H1 (cell line): ENCODE data around the gene C2orf76. TPM values are rescaled to one million over a fixed set of nuclear protein-coding genes. Genes with fewer than 3 reads are reported as not detected.

ENCODE experiments used
- CTBP2 ChIP-seq: IDR thresholded peaks from 2 replicates; pipeline ENCODE4 v1.7.0; 2011; ENCODE audit warnings: borderline replicate concordance, mild to moderate bottlenecking, moderate library complexity, mixed read lengths, low read length; ENCODE audit not compliant: insufficient read depth, insufficient read length
- polyA plus RNA-seq, 7 experiments: library from polyadenylated mRNA; depleted of rRNA in 3 of 7; stranded (reverse) in 5 of 7; unstranded in 2 of 7; fragments of >200 nt in 5 of 7; fragments of 200-250 nt in 2 of 7; gene quantifications; 1 replicate in 5 of 7; 2 replicates in 1 of 7; 4 replicates in 1 of 7; pipeline versions ENCODE4 v1.2.1 to v1.2.3, GENCODE V29; 2011 to 2013; ENCODE audit warnings: missing spikeins in 2 of 7, mixed read lengths in 2 of 7
- total RNA-seq: library from RNA; stranded (reverse); fragmentation: NEBNext Ultra II Directional; extraction: Animal tissue kit (Norgen Biotek cat#: 25700); gene quantifications from 2 replicates; pipeline ENCODE4 v1.2.1, GENCODE V29; 2021
- TF ChIP-seq, protein P1 (sequence below): fragments of 300-600 bp; sonication (generic); IDR thresholded peaks from 2 replicates; pipeline ENCODE4 v1.7.1; 2012; ENCODE audit warnings: low read length, moderate library complexity, mild to moderate bottlenecking, inconsistent platforms; ENCODE audit not compliant: insufficient replicate concordance

C2orf76 gene
- total and polyA plus RNA-seq, 2 of the 8 experiments (the other 6 are each of a cell fraction or from before 2014, with no cell fraction given), result 4.4 to 5.0 TPM

DNA sequence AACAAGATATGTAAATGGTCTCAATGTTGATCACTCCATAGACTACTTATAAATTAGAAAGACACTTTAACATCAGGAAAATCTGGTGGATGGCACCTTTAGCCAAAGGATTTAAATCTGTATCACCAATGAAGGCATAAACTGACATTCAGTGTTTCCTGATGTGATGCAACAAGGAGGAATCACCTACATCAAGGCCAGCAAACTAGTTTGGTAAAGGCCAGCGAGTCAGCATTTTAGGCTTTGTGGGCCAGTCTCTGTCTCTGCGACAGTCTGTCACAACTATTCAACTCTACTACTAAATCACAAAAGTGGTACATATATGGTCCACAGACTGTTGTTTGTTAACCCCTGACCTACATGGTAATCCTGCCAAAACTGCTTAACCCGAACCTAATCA lies 33.3 kb downstream of the C2orf76 start (continued):
- TF ChIP-seq, protein P1, sequence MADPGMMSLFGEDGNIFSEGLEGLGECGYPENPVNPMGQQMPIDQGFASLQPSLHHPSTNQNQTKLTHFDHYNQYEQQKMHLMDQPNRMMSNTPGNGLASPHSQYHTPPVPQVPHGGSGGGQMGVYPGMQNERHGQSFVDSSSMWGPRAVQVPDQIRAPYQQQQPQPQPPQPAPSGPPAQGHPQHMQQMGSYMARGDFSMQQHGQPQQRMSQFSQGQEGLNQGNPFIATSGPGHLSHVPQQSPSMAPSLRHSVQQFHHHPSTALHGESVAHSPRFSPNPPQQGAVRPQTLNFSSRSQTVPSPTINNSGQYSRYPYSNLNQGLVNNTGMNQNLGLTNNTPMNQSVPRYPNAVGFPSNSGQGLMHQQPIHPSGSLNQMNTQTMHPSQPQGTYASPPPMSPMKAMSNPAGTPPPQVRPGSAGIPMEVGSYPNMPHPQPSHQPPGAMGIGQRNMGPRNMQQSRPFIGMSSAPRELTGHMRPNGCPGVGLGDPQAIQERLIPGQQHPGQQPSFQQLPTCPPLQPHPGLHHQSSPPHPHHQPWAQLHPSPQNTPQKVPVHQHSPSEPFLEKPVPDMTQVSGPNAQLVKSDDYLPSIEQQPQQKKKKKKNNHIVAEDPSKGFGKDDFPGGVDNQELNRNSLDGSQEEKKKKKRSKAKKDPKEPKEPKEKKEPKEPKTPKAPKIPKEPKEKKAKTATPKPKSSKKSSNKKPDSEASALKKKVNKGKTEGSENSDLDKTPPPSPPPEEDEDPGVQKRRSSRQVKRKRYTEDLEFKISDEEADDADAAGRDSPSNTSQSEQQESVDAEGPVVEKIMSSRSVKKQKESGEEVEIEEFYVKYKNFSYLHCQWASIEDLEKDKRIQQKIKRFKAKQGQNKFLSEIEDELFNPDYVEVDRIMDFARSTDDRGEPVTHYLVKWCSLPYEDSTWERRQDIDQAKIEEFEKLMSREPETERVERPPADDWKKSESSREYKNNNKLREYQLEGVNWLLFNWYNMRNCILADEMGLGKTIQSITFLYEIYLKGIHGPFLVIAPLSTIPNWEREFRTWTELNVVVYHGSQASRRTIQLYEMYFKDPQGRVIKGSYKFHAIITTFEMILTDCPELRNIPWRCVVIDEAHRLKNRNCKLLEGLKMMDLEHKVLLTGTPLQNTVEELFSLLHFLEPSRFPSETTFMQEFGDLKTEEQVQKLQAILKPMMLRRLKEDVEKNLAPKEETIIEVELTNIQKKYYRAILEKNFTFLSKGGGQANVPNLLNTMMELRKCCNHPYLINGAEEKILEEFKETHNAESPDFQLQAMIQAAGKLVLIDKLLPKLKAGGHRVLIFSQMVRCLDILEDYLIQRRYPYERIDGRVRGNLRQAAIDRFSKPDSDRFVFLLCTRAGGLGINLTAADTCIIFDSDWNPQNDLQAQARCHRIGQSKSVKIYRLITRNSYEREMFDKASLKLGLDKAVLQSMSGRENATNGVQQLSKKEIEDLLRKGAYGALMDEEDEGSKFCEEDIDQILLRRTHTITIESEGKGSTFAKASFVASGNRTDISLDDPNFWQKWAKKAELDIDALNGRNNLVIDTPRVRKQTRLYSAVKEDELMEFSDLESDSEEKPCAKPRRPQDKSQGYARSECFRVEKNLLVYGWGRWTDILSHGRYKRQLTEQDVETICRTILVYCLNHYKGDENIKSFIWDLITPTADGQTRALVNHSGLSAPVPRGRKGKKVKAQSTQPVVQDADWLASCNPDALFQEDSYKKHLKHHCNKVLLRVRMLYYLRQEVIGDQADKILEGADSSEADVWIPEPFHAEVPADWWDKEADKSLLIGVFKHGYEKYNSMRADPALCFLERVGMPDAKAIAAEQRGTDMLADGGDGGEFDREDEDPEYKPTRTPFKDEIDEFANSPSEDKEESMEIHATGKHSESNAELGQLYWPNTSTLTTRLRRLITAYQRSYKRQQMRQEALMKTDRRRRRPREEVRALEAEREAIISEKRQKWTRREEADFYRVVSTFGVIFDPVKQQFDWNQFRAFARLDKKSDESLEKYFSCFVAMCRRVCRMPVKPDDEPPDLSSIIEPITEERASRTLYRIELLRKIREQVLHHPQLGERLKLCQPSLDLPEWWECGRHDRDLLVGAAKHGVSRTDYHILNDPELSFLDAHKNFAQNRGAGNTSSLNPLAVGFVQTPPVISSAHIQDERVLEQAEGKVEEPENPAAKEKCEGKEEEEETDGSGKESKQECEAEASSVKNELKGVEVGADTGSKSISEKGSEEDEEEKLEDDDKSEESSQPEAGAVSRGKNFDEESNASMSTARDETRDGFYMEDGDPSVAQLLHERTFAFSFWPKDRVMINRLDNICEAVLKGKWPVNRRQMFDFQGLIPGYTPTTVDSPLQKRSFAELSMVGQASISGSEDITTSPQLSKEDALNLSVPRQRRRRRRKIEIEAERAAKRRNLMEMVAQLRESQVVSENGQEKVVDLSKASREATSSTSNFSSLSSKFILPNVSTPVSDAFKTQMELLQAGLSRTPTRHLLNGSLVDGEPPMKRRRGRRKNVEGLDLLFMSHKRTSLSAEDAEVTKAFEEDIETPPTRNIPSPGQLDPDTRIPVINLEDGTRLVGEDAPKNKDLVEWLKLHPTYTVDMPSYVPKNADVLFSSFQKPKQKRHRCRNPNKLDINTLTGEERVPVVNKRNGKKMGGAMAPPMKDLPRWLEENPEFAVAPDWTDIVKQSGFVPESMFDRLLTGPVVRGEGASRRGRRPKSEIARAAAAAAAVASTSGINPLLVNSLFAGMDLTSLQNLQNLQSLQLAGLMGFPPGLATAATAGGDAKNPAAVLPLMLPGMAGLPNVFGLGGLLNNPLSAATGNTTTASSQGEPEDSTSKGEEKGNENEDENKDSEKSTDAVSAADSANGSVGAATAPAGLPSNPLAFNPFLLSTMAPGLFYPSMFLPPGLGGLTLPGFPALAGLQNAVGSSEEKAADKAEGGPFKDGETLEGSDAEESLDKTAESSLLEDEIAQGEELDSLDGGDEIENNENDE, result no peak
- TF ChIP-seq CTBP2, result no peak
